PC-9 (cell line): ENCODE measurements around the gene TAS2R40. TPM values are rescaled to one million over a fixed set of nuclear protein-coding genes. Genes with fewer than 3 reads are reported as not detected.

Experiments
- BruUV-seq: library from RNA; stranded (reverse); fragments of 400-500 nt; replicated peaks from 2 replicates; lab custom pipeline; 2021; lab: Mats Ljungman, UMichigan
- CTCF ChIA-PET: fragments of 300-600 bp; sonication (Branson Sonifier 250); formaldehyde crosslinking; loops from one replicate; lab custom pipeline; 2022; ENCODE audit warnings: antibody characterized with exemption; lab: Charles Lee
- POLR2A ChIA-PET: fragments of 300-600 bp; sonication (Branson Sonifier 250); formaldehyde crosslinking; loops from one replicate; lab custom pipeline; 2022; ENCODE audit warnings: antibody characterized with exemption; ENCODE audit not compliant: unreplicated experiment; lab: Charles Lee
- DNase-seq, 2 experiments: peaks; one replicate each; pipeline versions ENCODE4 v3.0.0 to v3.0.0-alpha.2; 2015 to 2022; ENCODE audit warnings: mixed read lengths in 1 of 2
- H2AFZ ChIP-seq: fragments of 200-600 bp; sonication (generic); 2 replicates; pipeline ENCODE4 v1.8.1; 2017; ENCODE audit warnings: antibody characterized with exemption
- H3F3A ChIP-seq: fragments of 200-600 bp; sonication (generic); 2 replicates; pipeline ENCODE4 v1.8.1; 2017; ENCODE audit warnings: antibody characterized with exemption, mild to moderate bottlenecking, low read depth; ENCODE audit not compliant: insufficient read depth
- H3K27ac ChIP-seq: fragments of 200-600 bp; sonication (generic); 2 replicates; pipeline ENCODE4 v1.6.1; 2016; ENCODE audit warnings: mixed run types
- H3K27me3 ChIP-seq: fragments of 200-600 bp; sonication (generic); 2 replicates; pipeline ENCODE4 v1.6.1; 2016; ENCODE audit warnings: low read depth, mixed run types; ENCODE audit not compliant: insufficient read depth
- H3K36me3 ChIP-seq: fragments of 200-600 bp; sonication (generic); 2 replicates; pipeline ENCODE4 v1.6.1; 2016; ENCODE audit warnings: low read depth, mixed run types
- H3K4me1 ChIP-seq: fragments of 200-600 bp; sonication (generic); replicated peaks from 2 replicates; pipeline ENCODE4 v1.6.1; 2016; ENCODE audit warnings: mixed run types; ENCODE audit not compliant: insufficient read depth
- H3K4me2 ChIP-seq: fragments of 200-600 bp; sonication (generic); 2 replicates; pipeline ENCODE4 v1.6.1; 2017; ENCODE audit warnings: mixed run types
- H3K4me3 ChIP-seq: fragments of 200-600 bp; sonication (generic); 2 replicates; pipeline ENCODE4 v1.6.1; 2016; ENCODE audit warnings: mixed run types
- H3K79me2 ChIP-seq: fragments of 200-600 bp; sonication (generic); 2 replicates; pipeline ENCODE4 v1.6.1; 2017; ENCODE audit warnings: low read depth, mixed run types
- H3K9me2 ChIP-seq: fragments of 200-600 bp; sonication (generic); 2 replicates; pipeline ENCODE4 v1.8.1; 2017; ENCODE audit warnings: mild to moderate bottlenecking; ENCODE audit not compliant: insufficient read depth
- H3K9me3 ChIP-seq: fragments of 200-600 bp; sonication (generic); 2 replicates; pipeline ENCODE4 v1.8.1; 2016; ENCODE audit warnings: low read depth; ENCODE audit not compliant: insufficient read depth
- H4K20me1 ChIP-seq: fragments of 200-600 bp; sonication (generic); 2 replicates; pipeline ENCODE4 v1.8.1; 2017; ENCODE audit not compliant: insufficient read depth
- EZH2 ChIP-seq: fragments of 200-600 bp; sonication (generic); IDR thresholded peaks from 2 replicates; pipeline ENCODE4 v1.8.0; 2017; ENCODE audit warnings: antibody characterized with exemption, low read depth
- intact Hi-C: fragments of 100-400 bp; cut with micrococcal nuclease; formaldehyde crosslinking; loops from one replicate; pipeline ENCODE4 v1.10.0; 2022; ENCODE audit not compliant: unreplicated experiment
- total RNA-seq: library from RNA; stranded (reverse); gene quantifications from 2 replicates; pipeline ENCODE4 v1.2.3, GENCODE V29; 2021
- TF ChIP-seq, protein P1 (sequence below): fragments of 200-600 bp; sonication (generic); conservative IDR thresholded peaks from 2 replicates; pipeline ENCODE4 v1.6.1; 2017; ENCODE audit warnings: mixed run types, antibody characterized with exemption, mild to moderate bottlenecking, moderate library complexity

Gene TAS2R40
- total RNA-seq, 1 experiment from 2014 or later: not detected

- H4K20me1 ChIP-seq: no peaks in the 10 kb centered on the region
- CTCF ChIA-PET: interaction anchor here (0.5 to 4.3 kb wide), 2 partner anchors 75 to 211 kb away, joined by 6 to 54 read pairs; no protein-coding TSS in a partner anchor
- DNase-seq: no peak
- no peak overlapping the region for H3K4me2 ChIP-seq
- BruUV-seq: no TSS peak
- no peaks in the 10 kb centered on the region for H3K9me3 ChIP-seq
- POLR2A ChIA-PET: no interaction called here
- H3K36me3 ChIP-seq: no peaks in the 10 kb centered on the region
- intact Hi-C loops: loop anchor here (5.0 to 10.0 kb wide), 4 partner anchors 46 to 733 kb away; partner anchors contain the start of gene EPHA1
- H3K27me3 ChIP-seq: no peaks in the 10 kb centered on the region
- no peak overlapping the region for H2AFZ ChIP-seq
- no peaks in the 10 kb centered on the region for H3K9me2 ChIP-seq
- no peak overlapping the region for H3K4me3 ChIP-seq
- no peak for TF ChIP-seq EZH2
- TF ChIP-seq, protein P1, sequence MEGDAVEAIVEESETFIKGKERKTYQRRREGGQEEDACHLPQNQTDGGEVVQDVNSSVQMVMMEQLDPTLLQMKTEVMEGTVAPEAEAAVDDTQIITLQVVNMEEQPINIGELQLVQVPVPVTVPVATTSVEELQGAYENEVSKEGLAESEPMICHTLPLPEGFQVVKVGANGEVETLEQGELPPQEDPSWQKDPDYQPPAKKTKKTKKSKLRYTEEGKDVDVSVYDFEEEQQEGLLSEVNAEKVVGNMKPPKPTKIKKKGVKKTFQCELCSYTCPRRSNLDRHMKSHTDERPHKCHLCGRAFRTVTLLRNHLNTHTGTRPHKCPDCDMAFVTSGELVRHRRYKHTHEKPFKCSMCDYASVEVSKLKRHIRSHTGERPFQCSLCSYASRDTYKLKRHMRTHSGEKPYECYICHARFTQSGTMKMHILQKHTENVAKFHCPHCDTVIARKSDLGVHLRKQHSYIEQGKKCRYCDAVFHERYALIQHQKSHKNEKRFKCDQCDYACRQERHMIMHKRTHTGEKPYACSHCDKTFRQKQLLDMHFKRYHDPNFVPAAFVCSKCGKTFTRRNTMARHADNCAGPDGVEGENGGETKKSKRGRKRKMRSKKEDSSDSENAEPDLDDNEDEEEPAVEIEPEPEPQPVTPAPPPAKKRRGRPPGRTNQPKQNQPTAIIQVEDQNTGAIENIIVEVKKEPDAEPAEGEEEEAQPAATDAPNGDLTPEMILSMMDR: no peak
- no peak overlapping the region for H3K27ac ChIP-seq
- H3F3A ChIP-seq: no peaks in the 10 kb centered on the region
- H3K4me1 ChIP-seq: no peaks in the 10 kb centered on the region
- no peaks in the 10 kb centered on the region for H3K79me2 ChIP-seq
Measured at GRCh38 chr7:143217806-143218205, 4.0 kb upstream of the TAS2R40 start.

DNA sequence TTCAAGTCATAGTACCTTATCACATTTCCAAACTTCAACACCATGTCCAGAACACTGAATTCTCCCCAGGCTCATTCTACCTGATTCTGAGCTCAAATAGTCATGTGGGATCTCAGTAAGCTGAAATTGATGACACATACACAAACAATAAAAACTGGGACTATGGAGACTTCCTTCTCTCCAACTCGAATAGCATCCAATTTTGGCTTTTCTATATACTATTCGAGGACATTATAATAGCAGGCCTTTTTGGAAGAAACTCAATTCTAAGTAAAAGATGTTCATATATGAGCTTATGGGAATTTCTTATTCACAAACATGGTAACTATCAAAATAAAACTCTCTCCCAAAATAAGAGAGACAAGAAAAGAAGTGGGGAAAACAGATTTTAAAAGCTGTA, 551 bp upstream of the TAS2R40 start:
- no peaks in the 10 kb centered on the region for H4K20me1 ChIP-seq
- no peaks in the 10 kb centered on the region for H3K36me3 ChIP-seq
- no peak for DNase-seq
- no peaks in the 10 kb centered on the region for H3K9me2 ChIP-seq
- no peak overlapping the region for H3K27ac ChIP-seq
- POLR2A ChIA-PET: no interaction called here
- BruUV-seq: no TSS peak
- no peaks in the 10 kb centered on the region for H3K79me2 ChIP-seq
- TF ChIP-seq, protein P1: no peak
- TF ChIP-seq EZH2: no peak
- H2AFZ ChIP-seq: no peak overlapping the region
- no peak overlapping the region for H3K4me2 ChIP-seq
- H3K4me1 ChIP-seq: peaks cover 15% of the 10 kb centered on the region
- no peaks in the 10 kb centered on the region for H3K9me3 ChIP-seq
- CTCF ChIA-PET: no interaction called here
- intact Hi-C loops: no loop called here
- peaks cover 8% of the 10 kb centered on the region; the same call in 1 of the 2 replicates for H3F3A ChIP-seq
- no peaks in the 10 kb centered on the region for H3K27me3 ChIP-seq
- no peak overlapping the region for H3K4me3 ChIP-seq

DNA sequence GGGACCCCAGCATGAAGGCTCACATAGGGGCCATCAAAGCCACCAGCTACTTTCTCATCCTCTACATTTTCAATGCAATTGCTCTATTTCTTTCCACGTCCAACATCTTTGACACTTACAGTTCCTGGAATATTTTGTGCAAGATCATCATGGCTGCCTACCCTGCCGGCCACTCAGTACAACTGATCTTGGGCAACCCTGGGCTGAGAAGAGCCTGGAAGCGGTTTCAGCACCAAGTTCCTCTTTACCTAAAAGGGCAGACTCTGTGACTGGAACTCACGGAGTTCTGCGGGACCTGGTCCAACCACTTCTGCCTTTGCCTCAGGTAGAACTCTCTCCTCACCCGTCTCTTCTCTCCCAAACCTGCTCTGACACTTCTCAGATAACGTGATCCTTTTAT, 945 bp downstream of the TAS2R40 start:
- no peak overlapping the region for H3K27ac ChIP-seq
- H2AFZ ChIP-seq: no peak overlapping the region
- no peak overlapping the region for H3K4me3 ChIP-seq
- BruUV-seq: no TSS peak
- H3K9me3 ChIP-seq: no peaks in the 10 kb centered on the region
- DNase-seq: no peak
- H3K4me1 ChIP-seq: peaks cover 22% of the 10 kb centered on the region
- intact Hi-C loops: no loop called here
- H3K36me3 ChIP-seq: no peaks in the 10 kb centered on the region
- no peak overlapping the region for H3K4me2 ChIP-seq
- H3F3A ChIP-seq: peaks cover 8% of the 10 kb centered on the region; the same call in 1 of the 2 replicates
- H3K79me2 ChIP-seq: no peaks in the 10 kb centered on the region
- ChIA-PET CTCF (no interaction called here), POLR2A (interaction anchor here (0.6 kb wide), 1 partner anchor 24 kb away, joined by 4 read pairs; no protein-coding TSS in a partner anchor)
- TF ChIP-seq EZH2: no peak
- TF ChIP-seq, protein P1: no peak
- H4K20me1 ChIP-seq: no peaks in the 10 kb centered on the region
- no peaks in the 10 kb centered on the region for H3K27me3 ChIP-seq
- no peaks in the 10 kb centered on the region for H3K9me2 ChIP-seq
